DND-41 (cell line): ENCODE results near the gene FOS.
"Not testable (repeated sequence)": the region's sequence is repeated elsewhere in the genome, so short reads cannot be mapped to it uniquely, and the experiment has no call there.

Experiments used
- ATAC-seq: fragments of 200-7000 bp; cut with Tn5 transposase; 3 replicates; pipeline ENCODE4 v1.9.1; 2021; ENCODE audit warnings: low read depth; ENCODE audit not compliant: insufficient read depth
- DNase-seq: peaks from one replicate; pipeline ENCODE4 v3.0.0-alpha.2; 2020
- H2AFZ ChIP-seq: 2 replicates; pipeline ENCODE4 v1.6.0; 2012; ENCODE audit warnings: low read depth, low read length
- H3K27ac ChIP-seq: 2 replicates; pipeline ENCODE4 v1.5.1; 2012; ENCODE audit warnings: low read length, inconsistent platforms
- H3K27me3 ChIP-seq: fragments of 200-600 bp; sonication (generic); 2 replicates; pipeline ENCODE4 v1.6.0; 2012; ENCODE audit warnings: low read length, mild to moderate bottlenecking, inconsistent platforms; ENCODE audit not compliant: insufficient read depth, poor library complexity
- H3K36me3 ChIP-seq: 2 replicates; pipeline ENCODE4 v1.5.1; 2012; ENCODE audit warnings: low read length, inconsistent platforms; ENCODE audit not compliant: insufficient read depth
- H3K4me1 ChIP-seq: 2 replicates; pipeline ENCODE4 v1.5.1; 2012; ENCODE audit warnings: mild to moderate bottlenecking, low read length; ENCODE audit not compliant: insufficient read depth
- H3K4me2 ChIP-seq: 2 replicates; pipeline ENCODE4 v1.6.0; 2012; ENCODE audit warnings: mild to moderate bottlenecking, moderate library complexity, low read length, inconsistent platforms; ENCODE audit not compliant: insufficient read depth
- H3K4me3 ChIP-seq, 2 experiments: fragments of 200-600 bp in 1 of 2; shearing (Covaris generic) in 1 of 2; 2 replicates each; pipeline ENCODE4 v1.5.1; 2012 to 2016; ENCODE audit warnings: inconsistent platforms in 2 of 2, low read length in 2 of 2, mild to moderate bottlenecking in 2 of 2, low read depth in 1 of 2, moderate library complexity in 1 of 2
- H3K79me2 ChIP-seq: 2 replicates; pipeline ENCODE4 v1.6.0; 2012; ENCODE audit warnings: low read length, inconsistent platforms; ENCODE audit not compliant: insufficient read depth
- H3K9ac ChIP-seq: 2 replicates; pipeline ENCODE4 v1.6.0; 2012; ENCODE audit warnings: low read depth, mild to moderate bottlenecking, inconsistent platforms, low read length, moderate library complexity
- H3K9me3 ChIP-seq: 2 replicates; pipeline ENCODE4 v1.5.1; 2012; ENCODE audit warnings: low read length, moderate library complexity, mild to moderate bottlenecking, inconsistent platforms; ENCODE audit not compliant: insufficient read depth, severe bottlenecking
- H4K20me1 ChIP-seq: 2 replicates; pipeline ENCODE4 v1.6.0; 2012; ENCODE audit warnings: low read length; ENCODE audit not compliant: insufficient read depth
- CTCF ChIP-seq: IDR thresholded peaks from 2 replicates; pipeline ENCODE4 v1.5.1; 2012; ENCODE audit warnings: borderline replicate concordance, low read length, moderate library complexity, mild to moderate bottlenecking; ENCODE audit not compliant: poor library complexity, severe bottlenecking; ENCODE audit errors: extremely low read depth
- EZH2 ChIP-seq: IDR thresholded peaks from 3 replicates; pipeline ENCODE4 v1.6.1; 2012; ENCODE audit warnings: borderline replicate concordance, low read depth, mild to moderate bottlenecking, moderate library complexity, low read length, inconsistent platforms; ENCODE audit not compliant: severe bottlenecking

FOS gene

GRCh38 chr14:75307700-75308379, 29.2 kb downstream of the FOS start:
- DNase-seq (peak; percentile 74), ATAC-seq (peak; percentile 80)
- no peaks in the 10 kb centered on the region for H4K20me1 ChIP-seq
- H3K27ac ChIP-seq = no peak overlapping the region
- H3K9ac ChIP-seq = no peak overlapping the region
- H3K79me2 ChIP-seq = no peaks in the 10 kb centered on the region
- H3K4me1 ChIP-seq = no peaks in the 10 kb centered on the region
- H3K9me3 ChIP-seq = no peaks in the 10 kb centered on the region
- TF ChIP-seq EZH2 = no peak
- TF ChIP-seq CTCF = peak; percentile 90
- H2AFZ ChIP-seq = 0 out of 2 replicates have a peak overlapping the region, but pooled peaks have one; percentile 14
- no peak overlapping the region for H3K4me2 ChIP-seq
- no peak overlapping the region for H3K4me3 ChIP-seq
- H3K36me3 ChIP-seq = no peaks in the 10 kb centered on the region
- peaks cover 7% of the 10 kb centered on the region for H3K27me3 ChIP-seq

- H3K27ac ChIP-seq, H3K27me3 ChIP-seq, ATAC-seq, H3K4me3 ChIP-seq, H3K36me3 ChIP-seq, H2AFZ ChIP-seq, DNase-seq, H3K79me2 ChIP-seq, H3K9ac ChIP-seq, H3K4me2 ChIP-seq, H3K4me1 ChIP-seq, H3K9me3 ChIP-seq, H4K20me1 ChIP-seq: not testable (repeated sequence)
These were observed 30.4 kb downstream of the FOS start for GRCh38 chr14:75308991-75309390.

- not testable (repeated sequence) for DNase-seq, H3K4me1 ChIP-seq, H4K20me1 ChIP-seq, H3K9me3 ChIP-seq, H3K4me3 ChIP-seq, H3K4me2 ChIP-seq, H3K27me3 ChIP-seq, H3K79me2 ChIP-seq, H2AFZ ChIP-seq, H3K27ac ChIP-seq, H3K9ac ChIP-seq, H3K36me3 ChIP-seq, ATAC-seq
These were observed 30.9 kb downstream of the FOS start for GRCh38 chr14:75309561-75309960.

GRCh38 chr14:75310295-75311111, 31.9 kb downstream of the FOS start:
- Histone ChIP-seq H3K4me2 (no peak overlapping the region), H3K4me1 (no peaks in the 10 kb centered on the region), H3K9ac (no peak overlapping the region), H4K20me1 (no peaks in the 10 kb centered on the region), H3K79me2 (no peaks in the 10 kb centered on the region), H3K4me3 (no peak overlapping the region), H3K36me3 (no peaks in the 10 kb centered on the region), H3K9me3 (no peaks in the 10 kb centered on the region), H2AFZ (no peak overlapping the region), H3K27me3 (peaks cover 7% of the 10 kb centered on the region), H3K27ac (no peak overlapping the region)
- no peak for ATAC-seq
- no peak for DNase-seq
- no peak for TF ChIP-seq EZH2
- TF ChIP-seq CTCF = no peak
